HG03571 (cell line): Measurements from ENCODE around the gene PLAA.
"Not testable (repeated sequence)": the region's sequence is repeated elsewhere in the genome, so short reads cannot be mapped to it uniquely, and the experiment has no call there.

Experiments
- ATAC-seq: cut with Tn5 transposase; IDR thresholded peaks from one replicate; pipeline ENCODE4 v1.9.1; 2021; ENCODE audit not compliant: unreplicated experiment

PLAA gene

GRCh38 chr9:26935847-26936246 lies 11.2 kb downstream of the PLAA start:
- no peak for ATAC-seq

DNA sequence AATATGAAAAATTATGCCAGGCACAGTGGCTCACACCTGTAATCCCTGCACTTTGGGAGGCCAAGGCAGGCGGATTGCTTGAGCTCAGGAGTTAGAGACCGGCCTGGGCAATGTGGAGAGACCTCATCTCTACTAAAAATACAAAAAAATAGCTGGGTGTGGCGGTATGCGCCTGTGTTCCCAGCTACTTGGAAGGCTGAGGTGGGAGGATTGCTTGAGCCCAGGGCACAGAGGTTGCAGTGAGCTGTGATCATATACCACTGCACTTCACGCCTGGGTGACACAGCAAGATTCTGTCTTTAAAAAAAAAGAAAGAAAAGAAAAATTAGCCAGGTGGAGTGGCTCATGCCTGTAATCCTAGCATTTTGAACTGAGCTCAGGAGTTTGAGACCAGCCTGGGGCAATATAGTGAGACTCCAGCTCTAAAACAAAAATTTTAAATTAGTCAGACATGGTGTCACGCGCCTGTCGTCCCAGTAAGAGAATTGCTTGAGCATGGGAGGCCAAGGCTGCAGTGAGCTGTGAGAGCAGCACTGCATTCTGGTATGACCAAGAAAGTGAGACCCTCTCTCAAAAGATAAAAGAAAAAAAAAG lies 18.0 kb downstream of the PLAA start:
- no peak for ATAC-seq

DNA sequence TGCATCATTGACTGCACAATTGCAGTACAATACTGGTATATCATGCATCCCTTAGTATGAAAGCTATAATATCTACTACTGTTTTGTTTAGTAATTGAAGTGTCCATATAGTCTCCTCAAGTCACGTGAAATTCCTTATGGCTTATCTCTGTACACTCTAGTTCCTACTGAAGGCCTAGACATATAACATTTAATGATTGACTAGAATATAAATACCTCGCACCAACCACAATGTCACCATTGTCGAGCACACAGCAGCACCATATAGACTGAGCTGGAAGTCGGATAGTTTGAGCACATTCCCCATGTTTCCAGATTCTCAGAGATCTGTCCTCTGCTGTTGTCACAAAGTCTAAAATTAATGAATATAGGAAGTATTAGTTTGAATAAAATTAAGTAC lies 21.4 kb downstream of the PLAA start:
- no peak for ATAC-seq

DNA sequence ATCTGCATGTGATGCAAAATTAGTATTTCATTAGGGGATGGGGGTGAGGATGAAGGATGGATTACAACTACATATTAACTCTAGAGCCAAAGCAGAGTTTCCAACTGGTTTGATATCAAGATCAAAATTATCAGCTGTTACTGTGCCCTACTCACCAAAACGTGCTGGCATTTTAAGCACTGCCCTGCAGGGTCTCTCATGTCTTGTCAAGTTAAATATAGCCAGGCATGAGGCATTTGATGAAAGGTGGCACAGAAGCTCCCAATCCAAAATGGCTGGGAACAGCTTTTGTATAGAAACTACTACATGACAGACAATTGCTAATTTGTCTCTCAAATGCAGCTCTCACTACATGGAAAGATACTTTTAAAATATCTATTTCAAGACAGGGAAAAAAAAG lies 27.3 kb downstream of the PLAA start:
- no peak for ATAC-seq

DNA sequence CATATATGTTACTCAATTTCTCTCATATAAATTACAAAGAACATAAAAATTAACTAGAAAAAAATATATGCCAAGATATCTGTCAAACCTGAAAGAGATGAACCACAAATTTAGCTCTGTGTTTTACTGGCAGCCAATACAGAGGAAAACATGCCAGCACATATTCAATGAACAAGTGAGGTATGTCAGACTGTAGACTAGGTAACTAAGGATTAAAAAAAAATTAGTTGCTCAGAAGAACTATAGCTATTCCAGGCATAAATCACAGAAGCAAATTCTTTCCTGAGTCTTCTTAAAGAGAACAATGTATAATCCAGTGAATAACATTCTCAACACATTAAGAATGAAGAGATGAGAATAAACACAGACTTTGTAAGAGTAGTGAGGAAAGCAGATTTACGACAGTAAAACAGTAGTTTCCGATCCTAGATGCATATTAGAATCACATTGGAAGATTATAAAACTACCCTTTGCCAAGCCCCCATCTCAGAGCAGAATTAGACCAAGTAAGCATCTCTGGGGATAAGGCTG lies 33.8 kb downstream of the PLAA start:
- ATAC-seq = no peak

GRCh38 chr9:26904671-26905070 lies 42.4 kb downstream of the PLAA start:
- ATAC-seq = no peak

- no peak for ATAC-seq
Measured at GRCh38 chr9:26904070-26904469, 43.0 kb downstream of the PLAA start.

GRCh38 chr9:26893030-26893676 lies 53.9 kb downstream of the PLAA start:
- no peak for ATAC-seq

GRCh38 chr9:26892251-26893029 lies 54.6 kb downstream of the PLAA start, which contains the start of gene CAAP1:
CAAP1 (minus strand) TSS chr9:26892802; CDS start chr9:26892715, 87 bp downstream.
- ATAC-seq = peak; percentile 95

- ATAC-seq = no peak
Measured at GRCh38 chr9:26891726-26892125, 55.3 kb downstream of the PLAA start.

DNA sequence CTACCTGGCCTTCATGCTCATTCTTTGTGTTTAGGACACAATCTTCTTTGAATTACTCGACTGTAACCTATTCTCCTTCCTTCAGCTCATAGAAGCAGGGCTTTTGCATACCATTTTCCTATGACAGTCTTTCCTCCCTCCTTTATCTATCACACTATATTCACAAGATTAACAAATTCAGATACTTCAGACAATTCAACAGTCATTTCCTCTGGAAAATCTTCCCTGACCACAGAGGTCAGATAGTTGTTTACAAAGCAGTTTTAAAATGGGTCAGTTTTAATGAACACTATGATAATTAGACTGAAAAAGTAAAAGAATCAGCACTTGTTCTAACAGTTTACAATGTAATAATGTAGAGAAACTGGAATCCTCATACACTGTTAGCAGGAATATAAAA lies 58.8 kb downstream of the PLAA start:
- no peak for ATAC-seq

- no peak for ATAC-seq
Measured at GRCh38 chr9:26882154-26882553, 64.9 kb downstream of the PLAA start.

GRCh38 chr9:26880262-26880661 lies 66.8 kb downstream of the PLAA start:
- no peak for ATAC-seq

DNA sequence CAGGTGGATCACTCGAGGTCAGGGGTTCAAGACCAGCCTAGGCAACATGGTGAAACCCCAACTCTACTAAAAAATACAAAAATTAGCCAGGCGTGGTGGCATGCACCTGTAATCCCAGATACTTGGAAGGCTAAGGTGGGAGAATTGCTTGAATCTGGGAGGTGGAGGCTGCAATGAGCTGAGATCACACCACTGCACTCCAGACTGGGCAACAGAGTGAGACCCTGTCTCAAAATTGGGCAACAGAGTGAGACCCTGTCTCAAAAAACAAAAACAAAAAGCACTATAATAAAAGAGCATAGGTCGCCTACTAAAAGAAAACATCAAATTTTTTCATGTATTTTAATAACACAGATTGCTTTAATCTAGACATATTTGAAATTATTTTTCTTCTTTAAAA lies 71.9 kb downstream of the PLAA start:
- not testable (repeated sequence) for ATAC-seq

DNA sequence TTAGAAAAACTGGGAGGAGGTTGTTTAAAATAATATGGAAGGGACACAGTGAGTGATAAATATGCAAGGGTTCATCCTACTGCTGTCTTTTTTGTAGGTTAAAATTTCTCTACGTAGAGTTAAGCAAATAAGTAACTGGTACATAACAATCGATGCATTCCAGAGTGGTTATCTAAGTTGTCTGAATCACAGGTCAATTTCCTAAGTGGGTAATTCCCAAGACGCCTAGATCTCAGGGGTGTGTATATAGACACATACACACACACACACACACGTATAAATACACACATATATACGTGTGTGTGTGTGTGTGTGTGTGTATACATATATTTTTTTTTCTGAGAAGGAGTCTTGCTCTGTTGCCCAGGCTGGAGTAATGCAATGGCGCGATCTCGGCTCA lies 76.8 kb downstream of the PLAA start:
- ATAC-seq = no peak

- ATAC-seq = no peak
Measured at GRCh38 chr9:26863074-26863473, 84.0 kb downstream of the PLAA start.

DNA sequence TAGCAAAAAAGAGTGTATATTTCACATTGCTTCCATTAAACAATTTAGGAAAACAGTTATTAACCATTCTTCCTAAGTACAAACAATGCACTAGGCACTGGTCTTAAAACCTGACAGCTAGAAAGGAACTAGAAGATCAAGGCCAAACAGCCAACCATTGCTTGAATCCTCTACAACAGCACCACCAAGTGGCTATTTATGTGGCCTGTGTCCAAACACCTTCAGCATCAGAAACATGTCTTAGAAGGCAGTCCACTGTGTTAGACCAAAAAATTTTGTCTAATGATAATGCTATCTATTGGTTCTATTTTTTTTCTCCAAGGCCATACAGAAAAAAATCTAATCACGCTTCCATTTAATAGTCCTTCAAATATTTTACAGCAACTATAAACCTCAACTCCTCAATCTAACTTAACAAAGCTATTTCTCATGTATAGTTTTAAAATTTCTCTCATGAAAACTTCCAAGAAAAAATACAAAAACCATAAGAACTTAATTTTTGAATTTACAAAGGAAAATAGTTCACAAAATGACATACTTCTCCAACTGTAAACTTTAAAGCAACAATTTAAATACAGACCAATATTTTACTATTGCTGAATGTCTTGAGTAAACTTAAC lies 90.5 kb downstream of the PLAA start:
- ATAC-seq = peak; percentile 81
